GM21717 (cell line): ENCODE results near the gene ROCK2.
"Not testable (repeated sequence)": the region's sequence is repeated elsewhere in the genome, so short reads cannot be mapped to it uniquely, and the experiment has no call there.

Experiments
- ATAC-seq: cut with Tn5 transposase; IDR thresholded peaks from one replicate; pipeline ENCODE4 v1.9.1; 2021; ENCODE audit warnings: mild to moderate bottlenecking, moderate library complexity; ENCODE audit not compliant: unreplicated experiment

The ROCK2 gene

DNA sequence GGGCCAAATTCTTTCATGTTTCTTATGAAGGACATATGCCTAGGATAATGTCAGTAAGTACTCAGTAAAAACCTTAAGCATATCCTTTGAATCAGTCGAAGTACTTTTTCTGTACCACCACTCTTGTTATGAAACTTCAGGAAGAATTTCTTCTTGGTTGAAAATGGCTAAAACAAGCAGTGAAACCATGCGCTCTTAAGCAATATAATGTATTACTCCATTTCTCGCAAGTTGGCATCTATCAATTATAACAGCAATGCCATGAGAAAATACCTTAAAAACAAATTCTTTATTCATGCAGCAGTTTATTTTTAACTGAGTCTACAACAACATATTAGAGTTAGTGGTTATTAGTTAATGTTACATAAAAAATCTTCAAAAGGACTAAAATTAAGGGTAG, 148.2 kb downstream of the ROCK2 start:
- ATAC-seq: no peak

DNA sequence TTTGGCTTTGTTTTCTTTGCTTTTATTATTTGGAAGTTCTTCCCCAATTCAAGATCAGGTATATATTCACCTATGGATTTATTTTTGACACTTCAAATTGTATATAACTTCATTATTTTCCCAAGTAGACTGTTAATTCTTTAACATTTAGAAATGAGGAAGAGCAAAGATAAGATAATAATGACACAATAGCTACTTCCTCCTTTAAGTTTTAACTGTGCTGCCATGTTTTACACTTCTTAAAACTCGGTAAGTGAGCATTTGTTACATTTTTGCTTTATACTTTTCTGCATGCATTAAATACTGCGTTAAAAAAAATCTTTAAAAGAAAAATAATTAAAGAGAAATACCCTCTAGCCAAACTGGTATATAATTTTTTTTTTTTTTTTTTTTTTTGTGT, 156.7 kb downstream of the ROCK2 start:
- no peak for ATAC-seq

- ATAC-seq: no peak
Measured at GRCh38 chr2:11187083-11187619, 157.3 kb downstream of the ROCK2 start.

DNA sequence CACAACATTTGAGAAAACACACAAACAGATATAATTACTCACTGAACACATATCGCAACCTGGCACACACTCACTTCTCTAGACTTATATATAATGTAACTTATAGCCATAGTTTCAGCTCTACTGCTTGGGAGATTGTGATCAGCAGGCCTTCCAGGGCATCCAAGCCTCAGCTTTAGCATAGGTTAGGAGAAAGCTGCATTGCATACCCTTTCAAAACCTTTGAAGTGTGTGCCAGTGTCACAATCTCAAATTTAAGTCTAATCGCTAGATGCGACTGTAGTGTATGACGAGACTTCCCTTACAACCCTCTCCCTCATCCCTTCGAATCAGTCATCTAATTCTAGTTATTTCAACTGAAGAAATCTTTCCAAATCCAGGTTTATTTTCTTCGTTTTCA, 158.3 kb downstream of the ROCK2 start:
- ATAC-seq: no peak

GRCh38 chr2:11182951-11183350, 161.5 kb downstream of the ROCK2 start:
- ATAC-seq: no peak

- ATAC-seq: no peak
Measured at GRCh38 chr2:11180653-11181052, 163.8 kb downstream of the ROCK2 start.

DNA sequence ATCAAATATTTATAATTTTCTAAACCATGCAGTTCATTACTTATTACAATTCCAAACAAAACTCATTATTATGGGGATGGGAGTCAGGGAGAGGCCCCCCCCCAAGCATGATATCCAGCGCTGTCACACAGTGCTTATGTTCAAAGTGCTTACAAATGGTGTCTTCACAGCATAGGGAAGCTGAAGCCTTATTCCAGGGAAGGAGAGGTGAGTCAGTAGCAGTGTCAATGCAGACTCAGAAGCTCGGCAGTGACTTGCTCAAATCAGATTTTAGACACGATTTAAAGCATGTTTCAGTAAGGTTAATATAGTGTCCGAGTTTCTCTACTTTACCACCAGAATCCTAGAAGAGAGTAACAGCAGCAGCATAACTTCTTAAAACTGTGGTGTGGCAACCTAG, 164.5 kb downstream of the ROCK2 start:
- no peak for ATAC-seq

DNA sequence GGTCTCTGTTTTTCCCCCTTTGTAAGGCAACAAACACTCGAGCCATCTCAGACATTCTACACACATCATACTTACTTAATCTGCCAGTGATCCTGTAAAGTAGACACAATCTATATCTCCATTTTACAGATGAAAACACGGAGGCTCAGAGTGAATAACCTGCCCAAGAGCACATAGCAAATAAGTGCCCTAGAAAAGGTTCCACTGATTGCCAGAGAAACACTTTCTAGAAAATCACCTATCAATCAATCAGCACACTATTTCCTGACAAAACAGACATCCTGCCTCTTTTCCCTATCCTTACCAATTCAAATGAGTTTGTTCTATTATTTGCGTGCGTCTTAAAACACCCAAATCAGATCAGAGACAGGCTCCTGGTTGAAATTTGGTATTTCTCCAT, 165.2 kb downstream of the ROCK2 start:
- ATAC-seq: no peak

GRCh38 chr2:11177871-11178690, 166.4 kb downstream of the ROCK2 start:
- no peak for ATAC-seq

GRCh38 chr2:11175293-11175795, 169.1 kb downstream of the ROCK2 start:
- no peak for ATAC-seq

- no peak for ATAC-seq
Measured at GRCh38 chr2:11174222-11174621, 170.2 kb downstream of the ROCK2 start.

- no peak for ATAC-seq
Measured at GRCh38 chr2:11169333-11169732, 175.1 kb downstream of the ROCK2 start.

- ATAC-seq: no peak
Measured at GRCh38 chr2:11168488-11168887, 175.9 kb downstream of the ROCK2 start.

DNA sequence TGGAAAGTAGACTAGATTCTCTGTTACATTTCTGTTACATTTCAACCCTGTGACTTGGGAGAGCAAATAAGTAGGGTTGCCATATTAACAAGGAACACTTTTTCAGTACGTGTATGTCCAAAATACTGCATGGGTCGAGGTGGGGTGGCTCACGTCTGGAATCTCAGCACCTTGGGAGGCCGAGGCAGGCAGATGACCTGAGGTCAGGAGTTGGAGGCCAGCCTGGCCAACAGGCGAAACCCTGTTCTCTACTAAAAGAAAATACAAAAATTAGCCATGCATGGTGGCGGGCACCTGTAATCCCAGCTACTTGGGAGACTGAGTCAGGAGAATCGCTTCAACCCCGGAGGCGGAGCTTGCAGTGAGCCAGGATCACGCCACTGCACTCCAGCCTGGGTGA, 178.0 kb downstream of the ROCK2 start:
- ATAC-seq: no peak

- not testable (repeated sequence) for ATAC-seq
Measured at GRCh38 chr2:11165046-11165445, 179.4 kb downstream of the ROCK2 start.

DNA sequence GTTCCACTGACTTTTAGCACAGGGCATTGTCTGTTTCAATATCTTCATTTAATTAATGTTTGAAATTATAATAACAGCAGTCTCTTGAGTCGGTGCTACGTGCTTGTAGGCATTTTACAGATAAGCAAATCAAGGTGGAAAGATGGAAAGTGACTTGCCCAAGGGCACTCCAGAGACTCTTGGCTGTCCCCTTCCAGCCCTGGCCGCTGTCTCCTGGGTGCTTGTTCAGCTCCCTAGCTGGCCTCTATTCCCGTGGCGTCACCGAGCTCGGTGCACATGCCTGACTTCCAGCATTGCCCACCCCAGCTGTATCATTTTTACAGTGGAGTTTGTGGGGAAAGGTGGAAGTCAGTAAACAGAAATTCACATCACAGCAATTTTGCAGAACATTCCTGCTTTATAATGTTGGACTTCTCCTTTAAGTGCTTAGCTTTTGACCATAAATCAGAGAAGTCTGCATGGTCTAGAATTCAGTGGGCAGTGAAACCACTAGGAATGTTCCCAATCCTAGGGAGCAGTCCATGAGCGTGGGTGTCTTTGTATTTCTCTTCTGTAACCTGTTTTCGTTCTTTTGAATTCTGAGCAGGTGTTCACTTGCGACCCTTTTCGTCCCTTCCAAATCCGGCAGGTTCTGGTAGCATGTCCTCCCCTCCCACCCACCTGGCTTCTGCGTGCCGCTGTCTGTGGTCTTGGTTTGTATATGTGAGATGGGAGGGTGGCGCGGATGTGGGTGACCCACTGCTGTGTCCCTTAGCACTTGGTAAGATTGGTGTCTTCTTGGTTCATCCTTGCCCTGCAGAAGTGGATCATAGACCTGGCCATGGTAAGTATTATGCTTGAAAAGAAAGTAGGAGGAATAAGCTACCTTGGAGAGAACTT, 180.8 kb downstream of the ROCK2 start:
- no peak for ATAC-seq

DNA sequence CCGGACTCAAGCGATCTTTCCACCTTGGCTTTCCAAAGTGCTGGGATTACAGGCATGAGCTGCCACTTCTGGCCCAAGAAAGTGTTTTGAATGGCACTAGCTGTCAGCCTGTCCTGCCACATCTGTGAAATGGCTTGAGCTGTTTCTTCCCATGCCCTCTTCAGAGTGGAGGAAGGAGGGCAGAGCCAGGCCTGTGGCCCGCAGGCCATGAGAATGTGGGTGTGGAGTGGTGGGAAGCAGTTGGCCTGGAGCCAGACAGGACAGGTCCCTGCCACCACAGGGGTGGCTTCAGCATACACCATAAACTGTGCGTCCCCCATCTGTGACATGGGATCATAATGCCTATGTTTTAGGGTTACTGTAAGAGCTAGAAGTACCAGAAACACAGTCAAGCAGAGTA, 182.7 kb downstream of the ROCK2 start:
- ATAC-seq: no peak

DNA sequence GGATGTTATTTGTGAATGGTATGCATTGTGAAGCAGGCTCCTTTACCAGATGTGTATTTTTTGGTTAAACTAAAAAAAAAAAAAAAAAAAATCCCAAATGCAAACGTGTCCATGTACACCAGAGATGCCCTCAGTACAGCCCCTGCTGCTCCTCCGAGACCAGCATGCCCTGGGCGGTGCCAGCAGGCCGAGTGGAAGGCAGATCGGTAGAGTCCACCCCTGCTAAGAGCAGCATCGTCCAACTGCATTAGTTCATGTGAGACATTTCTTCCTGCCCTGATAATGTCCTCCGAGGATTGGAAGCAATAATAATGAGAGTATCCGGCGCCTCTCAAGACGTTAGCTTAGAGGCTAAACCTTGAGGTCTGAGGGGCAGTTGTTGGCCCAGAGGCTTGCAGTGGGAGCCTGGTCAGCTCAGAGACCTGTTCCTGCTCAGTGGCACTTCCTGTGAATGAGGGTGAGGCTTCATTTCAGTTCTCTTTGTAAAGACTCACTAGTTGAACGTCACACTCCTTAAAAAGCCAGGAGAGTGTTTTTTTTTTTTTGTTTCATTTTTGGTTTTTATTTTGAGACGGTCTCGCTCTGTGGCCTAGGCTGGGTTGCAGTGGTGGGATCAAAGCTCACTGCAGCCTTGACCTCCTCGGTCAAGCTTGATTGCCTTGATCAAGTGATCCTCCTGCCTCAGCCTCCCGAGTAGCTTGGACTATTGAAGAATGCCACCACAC, 183.5 kb downstream of the ROCK2 start:
- ATAC-seq: peak; percentile 71

DNA sequence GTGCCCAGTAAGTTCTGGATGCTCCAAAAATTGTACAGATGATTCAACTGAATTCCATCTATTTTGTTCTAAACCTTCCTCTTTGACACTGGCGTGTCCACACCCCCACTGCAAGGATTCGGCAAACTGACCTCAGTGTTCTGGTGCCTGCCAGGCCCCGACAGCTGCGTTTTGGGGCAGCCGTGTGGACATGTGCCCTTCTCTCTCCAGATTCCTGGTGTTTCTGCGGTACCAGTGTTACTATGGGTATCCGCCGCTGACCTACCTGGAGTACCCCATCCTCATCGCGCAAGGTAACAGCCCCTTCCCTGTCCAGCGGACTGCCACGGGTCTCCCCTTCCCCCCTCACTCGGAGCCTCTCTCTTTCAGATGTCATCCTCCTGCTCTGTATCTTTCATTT, 184.2 kb downstream of the ROCK2 start:
- ATAC-seq: no peak

DNA sequence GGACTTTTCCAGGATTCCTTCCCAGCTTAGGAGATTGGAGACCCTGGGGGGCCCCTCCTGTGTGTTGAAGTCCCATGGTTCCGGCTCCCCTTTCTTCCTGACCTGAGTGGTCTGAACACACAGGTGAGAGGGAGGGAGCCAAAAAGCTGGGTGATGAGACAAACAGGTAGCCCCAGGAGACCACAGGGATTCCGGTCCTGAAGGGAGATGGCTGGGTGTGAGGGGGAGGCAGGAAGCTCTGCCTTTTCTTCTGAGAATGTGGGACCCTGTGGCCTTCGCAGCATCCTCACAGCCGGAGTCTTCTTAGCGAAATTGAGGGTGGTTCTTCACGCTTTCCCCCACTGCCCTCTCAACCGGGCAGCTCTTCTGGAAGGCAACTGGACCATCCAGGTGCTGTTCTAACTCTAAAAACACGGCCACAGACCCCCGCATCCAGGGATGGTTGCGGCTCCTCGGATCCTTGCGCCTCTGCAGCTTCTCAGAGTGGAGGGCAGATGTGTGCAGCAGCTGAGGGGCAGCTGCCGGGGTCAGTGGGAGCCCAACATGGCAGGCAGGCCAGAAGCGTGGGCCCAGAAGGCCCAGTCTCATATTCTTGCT, 184.8 kb downstream of the ROCK2 start:
- no peak for ATAC-seq
